ENCODE results near the gene NFIL3.

NFIL3 gene

DNA sequence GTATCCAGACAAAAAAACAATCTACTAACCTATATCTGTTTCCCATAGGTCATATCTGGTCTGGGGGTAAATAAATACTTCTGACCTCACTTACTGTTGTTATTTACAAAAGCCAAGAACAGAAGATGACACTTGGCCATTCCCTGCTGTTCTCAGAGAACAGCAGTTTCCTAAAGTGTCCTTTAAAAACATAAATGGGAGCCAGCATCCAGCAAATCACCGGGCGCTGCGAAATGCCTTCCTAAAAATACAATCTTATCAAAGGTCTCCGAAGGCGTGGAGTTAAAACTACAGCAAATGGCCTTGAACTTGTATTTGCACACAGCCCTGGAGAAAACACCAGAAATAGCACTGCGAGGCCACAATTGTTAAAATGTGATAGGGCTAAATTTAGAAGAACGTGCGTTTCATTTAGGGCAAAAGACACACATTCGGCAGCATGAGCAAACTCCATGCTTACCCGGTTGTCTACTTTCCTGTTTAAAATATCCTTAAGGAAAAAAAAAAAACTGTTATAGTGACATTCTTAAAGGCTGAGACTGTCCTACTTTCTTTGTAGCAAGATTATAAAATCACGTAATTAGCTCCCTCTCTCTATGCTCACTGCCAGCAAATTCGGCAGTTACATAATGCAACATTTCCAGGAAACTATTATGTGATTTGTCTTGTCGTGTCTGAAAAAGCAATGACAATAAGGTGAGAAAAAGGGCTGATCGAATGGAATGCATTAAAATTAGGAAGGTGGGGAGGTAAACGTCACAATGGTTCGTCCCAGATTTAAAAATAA, 1.5 kb downstream of the NFIL3 start:
- no peak for DNase-seq

DNA sequence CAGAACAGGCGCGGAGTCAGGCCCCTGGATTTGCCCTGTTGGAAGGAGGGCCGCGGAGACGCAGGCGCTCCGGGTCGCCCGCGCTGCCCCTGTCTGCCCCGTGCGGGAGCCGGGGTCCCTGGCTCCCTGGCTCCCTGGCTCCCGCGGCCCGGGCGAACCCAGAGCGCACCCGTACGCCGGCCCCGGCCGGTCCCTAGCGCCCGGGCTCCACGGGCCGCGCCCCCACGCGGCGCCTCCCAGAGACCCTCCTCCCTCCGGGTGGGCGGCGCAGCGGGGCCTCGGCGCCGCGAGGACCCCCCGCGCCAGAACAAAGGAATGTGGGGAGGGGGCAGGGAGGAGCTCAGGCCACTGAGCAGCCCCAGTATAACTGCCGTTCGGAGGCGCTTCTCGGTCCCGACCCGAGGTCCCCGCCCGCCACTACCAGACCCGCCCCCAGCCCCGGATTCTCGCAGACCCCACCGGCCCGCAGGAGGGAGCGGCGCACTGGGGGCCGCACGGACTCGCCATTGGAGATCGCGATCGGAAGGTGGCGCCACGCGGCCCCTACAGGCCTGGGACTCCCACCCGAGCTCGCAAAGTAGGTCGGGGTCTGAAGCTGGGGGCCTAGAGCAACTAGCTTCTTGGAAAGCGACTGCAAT, 2.4 kb downstream of the NFIL3 start:
- DNase-seq, result no peak

DNA sequence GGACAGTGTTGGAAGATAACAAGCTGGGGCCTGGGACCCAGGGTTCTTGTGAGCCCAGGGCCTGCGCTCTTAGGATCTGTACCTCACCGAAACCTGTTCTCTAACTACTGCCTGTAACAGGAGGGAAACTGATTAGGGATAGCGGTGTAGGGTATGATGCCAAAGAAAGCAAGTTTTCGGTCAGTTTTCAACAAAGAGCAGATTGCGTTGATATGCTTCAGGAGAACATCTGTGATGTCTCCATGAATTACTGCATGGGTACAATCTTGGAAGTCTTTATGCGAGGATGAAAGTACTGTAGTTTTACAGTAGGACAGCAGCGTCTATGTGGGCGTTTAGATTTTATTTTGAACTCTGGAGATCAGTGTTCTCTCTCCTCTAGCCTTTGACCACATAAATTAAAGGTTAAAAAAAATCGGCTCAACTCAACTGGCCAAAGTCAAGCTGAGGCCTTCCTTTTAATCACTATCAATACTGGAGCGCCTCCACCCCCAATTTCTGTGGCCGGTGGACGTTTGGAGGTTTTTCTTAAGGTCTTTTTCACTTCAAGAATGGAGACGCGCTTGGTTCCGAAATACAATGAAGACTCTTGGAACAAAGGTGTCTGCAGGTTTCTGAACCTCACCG, 3.0 kb downstream of the NFIL3 start:
- DNase-seq, result no peak

DNA sequence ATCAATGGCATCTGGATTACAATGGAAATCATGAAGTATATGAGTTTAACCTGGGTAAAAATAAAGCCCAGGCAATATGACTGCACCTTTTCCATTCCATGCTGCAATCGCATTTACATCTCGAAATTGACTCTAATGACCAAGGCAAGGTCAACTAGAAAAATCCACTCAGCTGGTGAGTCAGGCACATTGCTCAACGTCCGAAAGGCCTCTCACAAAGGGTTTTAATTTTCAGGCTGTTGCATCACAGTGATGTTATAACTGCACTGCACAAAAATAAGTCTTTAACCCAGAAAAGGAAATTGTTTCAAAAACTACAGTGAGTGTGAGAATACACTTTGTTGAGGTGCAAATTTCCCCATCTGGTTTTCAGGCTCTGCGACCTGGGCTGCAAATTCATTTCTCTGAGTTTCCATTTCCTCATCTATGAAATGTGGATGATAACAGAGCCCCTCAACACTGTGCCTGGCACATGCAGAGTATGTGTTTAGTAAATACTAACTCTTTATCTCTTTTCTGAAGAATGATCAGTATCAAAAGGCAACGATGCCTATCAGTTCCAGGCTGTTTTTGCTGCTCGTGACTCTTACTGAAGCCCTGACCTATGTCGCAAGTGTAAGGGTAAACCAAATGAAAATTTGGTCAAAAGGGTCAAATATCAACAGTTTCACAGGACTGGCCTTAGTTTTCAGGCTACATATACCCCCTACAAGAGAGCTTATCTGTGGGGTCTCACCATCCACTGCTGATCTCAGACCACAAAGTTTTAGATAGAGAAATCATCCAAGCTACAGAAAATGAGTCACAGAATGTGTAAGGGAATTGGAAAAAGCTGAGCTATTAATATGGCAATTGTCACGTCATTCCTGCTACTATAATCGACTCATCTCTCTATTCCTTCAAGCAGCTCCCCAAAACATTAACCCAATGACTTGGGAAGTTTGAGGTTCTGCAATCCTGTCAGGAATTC, 4.1 kb downstream of the NFIL3 start:
- no peak for DNase-seq

DNA sequence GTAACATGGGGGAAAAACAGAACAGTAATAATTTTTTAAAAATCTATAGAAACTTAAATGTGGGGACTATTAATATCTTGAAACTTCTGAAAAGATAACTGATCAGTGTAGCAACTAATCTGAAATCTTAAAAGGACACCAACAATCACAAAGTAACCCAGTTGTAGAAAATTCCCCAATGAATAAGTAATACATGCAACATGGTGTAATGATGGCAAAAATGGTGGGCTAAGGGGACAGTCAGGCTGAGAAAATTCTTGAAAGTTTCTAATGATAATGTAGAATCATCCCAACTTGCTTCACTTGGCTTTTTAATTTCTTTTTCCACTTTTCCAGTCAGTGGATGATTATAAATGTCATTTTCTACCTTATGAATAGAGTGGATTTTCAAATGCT, 5.4 kb downstream of the NFIL3 start:
- no peak for DNase-seq

DNA sequence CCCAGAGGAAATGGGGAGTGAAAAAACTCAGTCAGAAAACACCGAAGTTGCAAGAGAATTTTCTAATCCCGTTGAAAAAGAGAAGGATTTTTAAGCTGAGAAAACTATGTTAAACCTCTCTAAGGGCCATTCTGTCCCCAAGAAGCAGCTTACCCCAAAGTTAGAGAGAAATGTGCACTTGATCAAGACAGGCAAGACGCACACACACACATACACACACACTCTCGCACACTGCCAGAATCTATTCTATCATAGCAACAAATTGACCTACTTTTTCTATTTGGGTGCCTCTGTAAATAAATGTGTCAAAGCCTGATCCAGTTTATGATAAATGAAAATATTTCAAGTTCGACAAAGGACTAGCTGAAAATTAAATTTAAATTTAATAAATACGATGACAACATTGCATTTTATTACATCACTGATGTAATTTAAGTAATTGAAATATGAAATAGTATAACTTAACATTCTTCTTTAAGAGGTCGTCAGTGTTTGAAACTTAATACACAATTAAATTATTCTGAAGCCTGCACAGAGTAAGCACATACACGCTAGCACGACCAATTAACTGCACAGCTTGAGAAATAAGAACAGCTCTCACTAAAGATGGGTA, 5.9 kb downstream of the NFIL3 start:
- DNase-seq, result no peak

DNA sequence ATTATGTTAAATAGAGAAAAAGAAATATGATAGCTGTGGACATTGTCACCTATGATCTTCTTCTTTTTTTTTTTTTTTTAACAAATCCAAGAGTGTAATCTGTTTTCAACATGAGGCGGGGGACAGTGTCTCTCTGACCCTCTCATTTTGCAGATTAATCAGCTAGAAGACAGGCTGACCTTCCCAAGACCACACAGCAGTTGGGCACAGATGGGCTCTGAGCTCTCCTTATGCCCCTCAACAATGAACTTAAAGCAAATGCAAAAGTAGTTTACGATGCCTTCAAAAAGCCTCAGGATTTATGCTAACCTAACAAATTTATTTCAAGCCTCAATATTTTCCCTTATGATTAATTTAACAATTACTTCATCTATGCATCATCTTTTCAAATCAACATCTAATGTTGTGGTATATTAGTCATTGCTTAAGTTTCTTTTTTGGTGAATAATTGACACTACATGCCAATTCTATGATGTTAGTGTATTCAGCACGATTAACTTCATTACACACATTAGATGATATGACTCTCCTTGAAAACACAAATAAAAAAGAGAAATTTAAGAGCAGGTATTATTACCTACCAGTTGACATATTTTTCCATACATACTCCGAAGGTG, 7.4 kb downstream of the NFIL3 start:
- DNase-seq, result no peak

DNA sequence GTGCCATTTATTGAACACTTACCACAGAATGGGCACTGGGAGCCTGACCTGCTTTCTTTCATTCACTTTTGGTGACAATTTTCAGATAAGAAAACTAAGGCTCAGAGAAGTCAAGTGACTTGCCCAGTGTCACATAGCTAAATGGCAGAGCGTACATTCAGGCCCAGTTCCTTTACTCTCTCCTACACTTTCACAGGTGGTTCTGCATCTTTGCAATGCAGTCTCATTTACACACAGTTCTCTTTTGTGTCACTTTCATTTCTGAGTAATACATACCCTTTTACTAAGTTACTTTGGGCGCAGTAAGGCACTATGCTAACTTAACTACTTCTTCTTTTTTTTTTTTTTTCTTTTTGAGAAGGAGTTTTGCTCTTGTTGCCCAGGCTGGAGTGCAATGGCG, 8.3 kb downstream of the NFIL3 start:
- DNase-seq, result no peak

DNA sequence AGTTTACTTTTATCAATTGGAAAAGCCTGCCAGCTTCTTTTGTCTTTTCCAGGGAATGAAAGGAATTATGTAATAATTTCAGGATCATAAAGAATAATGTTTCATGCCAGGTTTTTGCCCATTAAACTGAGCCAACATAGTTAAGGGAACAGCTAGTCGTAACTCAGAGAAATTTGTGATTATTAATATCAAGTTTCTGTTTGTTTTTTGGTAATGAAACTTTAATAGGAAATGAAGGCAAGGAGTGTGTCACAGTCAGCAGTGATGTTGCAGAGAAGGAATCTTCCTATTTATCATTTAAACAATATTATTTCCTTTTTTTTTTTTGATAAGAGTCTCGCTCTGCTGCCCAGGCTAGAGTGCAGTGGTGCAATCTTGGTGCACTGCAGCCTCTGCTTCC, 10.7 kb downstream of the NFIL3 start:
- no peak for DNase-seq

DNA sequence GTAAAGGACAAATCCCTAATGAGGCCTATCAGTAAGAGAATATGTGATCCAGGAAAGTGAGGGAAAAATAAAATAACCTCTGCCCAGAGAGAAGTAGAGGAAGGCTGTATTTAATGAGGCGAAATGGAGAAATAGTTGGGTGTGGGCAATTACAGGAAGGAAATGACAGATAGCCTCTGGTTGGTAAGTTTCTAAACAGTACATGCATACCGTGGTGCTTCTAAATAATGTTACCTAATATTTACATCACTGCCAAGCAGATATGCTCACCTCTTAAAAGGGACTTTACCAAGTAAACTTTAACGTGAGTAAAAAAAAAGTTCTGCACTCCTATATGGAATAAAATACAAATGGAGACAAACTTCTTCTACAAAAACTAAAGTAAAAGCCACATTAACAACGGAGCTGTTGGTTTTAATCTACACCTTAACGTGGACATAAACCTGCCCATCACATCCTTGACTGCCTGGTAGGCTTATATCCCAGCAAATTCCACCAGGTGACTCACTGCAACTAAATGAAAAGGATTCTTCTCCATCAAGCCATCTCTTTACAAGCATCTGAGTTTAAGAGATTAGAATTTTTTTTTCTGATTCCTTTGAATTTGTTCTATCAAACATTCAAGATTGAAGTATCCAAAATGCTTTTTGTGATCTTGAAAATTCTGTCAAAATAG, 12.4 kb downstream of the NFIL3 start:
- no peak for DNase-seq

DNA sequence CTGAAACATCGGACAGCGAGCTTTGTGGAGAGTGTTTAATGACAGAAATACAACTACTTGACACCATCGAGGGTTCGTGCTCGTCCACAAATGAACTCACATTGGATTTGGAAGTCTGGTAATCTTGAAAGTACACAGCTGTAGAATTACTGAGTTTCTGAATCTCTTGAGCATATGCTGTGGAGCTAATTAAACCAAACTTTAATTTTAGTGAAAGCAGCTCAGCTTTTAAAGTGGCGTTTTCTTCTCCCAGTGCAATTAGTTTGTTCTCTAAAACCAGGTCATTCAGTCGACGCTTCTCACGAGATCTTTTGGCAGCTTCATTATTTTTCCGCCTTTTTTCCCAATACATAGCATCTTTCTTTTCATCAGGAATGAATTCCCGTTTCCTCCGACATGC, 13.5 kb downstream of the NFIL3 start:
- no peak for DNase-seq

DNA sequence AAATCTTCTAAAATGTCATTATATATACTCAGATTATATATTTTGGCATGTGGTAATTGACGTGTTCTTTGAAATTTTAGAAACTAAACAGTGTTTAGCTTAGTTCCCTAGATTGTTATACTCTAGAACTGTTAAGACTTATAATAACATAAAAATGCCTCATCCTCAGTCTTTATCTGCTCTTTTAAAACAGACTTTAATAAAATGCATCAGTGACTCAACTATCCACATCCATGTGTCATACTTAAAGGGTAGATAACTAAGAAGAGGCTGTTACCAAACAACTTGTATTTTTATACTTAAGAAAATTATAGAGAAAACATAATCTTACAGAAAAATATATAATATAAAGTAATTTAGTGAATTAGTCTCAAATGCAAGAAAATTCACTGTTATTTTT, 15.2 kb downstream of the NFIL3 start:
- DNase-seq, result no peak

DNA sequence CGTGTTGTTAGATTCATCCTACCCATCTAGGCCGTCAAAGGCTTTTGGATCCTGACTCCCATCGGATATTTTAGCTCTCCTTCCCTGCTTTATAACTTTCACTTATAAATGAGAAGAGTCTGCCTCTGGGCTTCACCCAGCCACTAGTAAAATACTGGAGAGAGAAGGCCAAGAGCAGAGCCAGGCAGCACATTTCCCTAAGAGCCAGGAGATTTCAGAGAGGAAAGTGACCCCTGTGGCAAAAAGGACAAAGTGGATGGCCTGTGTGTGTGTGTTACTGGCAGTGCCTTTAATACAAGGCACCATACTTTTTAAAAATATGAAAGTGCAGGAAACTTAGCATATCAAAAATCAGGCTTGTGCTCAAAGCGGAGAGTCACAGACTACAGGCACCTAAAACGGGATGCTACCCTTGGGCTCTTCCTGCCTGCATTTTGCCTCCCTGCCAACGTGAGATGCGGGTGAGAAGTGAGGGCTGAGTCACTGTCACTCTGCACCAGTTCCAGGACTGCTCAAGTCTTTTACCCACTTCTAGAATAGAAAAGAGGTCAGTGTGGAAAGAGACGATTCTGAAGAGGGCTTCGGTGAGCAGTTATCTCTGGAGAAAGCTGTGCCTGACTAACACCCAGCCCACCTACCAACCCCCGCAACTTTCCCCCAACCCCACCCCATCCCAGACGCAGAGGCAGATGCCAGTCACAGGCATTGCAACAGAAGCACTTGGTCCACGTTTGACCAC, 15.9 kb downstream of the NFIL3 start:
- no peak for DNase-seq

DNA sequence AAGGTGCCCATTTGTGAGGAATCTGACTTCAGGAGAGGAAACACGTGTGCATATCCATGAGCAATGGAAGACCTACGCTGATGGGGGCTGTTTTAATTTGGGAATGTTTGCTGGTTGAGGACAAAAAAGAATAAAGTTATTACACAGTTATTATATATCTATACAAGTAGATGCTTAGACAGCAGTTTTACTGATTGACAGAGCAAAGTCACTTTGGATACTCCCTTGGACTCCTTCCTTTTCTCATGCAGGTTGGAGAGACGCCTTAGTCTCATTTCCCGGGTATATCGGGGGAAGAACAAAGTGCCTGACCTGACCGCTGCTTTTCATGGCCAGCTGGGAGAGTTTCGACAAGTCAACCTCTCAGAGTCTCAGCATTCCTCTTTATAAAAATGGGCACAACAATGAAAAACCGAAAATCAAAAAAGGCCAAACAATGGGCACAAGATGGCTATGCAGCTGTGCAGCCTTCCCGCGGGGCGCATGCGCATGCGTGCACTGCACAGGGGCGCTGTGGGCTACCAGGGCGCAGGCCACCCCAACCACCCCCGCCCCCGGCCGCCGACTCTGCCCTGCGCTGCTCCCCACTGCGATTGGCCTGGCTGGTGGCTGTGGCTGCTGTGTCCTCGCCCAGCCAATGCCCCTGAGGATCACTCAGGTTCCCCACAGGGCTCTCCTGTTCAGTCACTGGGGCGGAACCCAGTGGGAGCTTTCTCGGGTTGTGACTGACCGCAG, 18.1 kb downstream of the NFIL3 start:
- no peak for DNase-seq

DNA sequence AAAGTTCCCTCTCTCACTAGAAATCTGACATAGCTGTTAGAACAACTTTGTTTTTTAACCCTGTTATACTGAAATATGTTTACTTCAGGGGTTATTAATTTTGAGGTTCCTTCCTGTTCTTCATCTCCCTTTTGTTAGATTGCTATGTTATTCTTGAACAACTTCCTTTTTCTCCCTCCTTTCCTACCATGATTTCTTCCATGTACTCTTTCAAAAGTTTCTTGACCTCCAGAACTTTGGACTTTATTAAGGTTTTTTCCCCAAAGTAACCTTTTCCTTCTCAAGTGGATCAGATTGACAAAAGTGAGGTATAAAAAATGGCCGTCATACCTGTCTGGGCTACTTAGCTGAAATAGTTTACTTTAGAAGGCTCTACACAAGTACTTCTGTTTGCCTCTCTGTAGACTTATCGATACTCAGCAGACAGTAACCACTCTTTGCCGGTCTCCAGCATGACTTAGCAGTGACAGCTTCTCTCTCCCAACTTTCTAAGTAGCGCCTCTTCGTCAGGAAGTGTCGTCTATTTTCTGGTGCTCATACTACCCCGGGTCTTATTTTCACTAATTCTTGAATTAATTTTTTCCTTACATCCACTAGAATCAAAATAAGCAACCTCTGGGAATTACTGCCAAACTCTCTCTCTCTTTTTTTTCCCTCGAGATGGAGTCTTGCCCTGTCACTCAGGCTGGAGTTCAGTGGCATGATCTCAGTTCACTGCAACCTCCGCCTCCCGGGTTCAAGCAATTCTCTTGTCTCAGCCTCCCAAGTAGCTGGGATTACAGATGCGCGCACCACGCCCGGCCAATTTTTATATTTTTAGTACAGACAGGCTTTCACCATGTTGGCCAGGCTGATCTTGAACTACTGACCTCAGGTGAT, 19.7 kb downstream of the NFIL3 start:
- DNase-seq, result no peak

DNA sequence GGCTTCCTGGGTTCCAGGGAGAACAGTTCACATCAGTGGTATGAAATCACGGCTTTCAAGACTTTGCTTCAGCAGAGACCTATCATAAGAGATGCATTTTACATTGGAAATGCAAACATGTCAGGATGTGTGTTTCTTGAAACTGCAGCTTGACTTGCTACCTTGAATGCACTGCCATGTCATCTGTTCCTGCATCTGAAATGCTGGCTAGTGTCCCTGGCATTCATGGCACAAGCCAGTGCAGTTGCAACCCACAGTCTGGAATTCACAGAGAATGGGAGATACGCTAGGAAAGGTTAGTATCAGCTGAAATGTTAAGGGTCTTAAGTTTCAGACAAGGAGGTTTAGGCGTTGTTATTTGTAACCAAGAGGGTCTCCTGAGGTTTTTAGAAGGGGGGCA, 24.7 kb downstream of the NFIL3 start:
- no peak for DNase-seq

DNA sequence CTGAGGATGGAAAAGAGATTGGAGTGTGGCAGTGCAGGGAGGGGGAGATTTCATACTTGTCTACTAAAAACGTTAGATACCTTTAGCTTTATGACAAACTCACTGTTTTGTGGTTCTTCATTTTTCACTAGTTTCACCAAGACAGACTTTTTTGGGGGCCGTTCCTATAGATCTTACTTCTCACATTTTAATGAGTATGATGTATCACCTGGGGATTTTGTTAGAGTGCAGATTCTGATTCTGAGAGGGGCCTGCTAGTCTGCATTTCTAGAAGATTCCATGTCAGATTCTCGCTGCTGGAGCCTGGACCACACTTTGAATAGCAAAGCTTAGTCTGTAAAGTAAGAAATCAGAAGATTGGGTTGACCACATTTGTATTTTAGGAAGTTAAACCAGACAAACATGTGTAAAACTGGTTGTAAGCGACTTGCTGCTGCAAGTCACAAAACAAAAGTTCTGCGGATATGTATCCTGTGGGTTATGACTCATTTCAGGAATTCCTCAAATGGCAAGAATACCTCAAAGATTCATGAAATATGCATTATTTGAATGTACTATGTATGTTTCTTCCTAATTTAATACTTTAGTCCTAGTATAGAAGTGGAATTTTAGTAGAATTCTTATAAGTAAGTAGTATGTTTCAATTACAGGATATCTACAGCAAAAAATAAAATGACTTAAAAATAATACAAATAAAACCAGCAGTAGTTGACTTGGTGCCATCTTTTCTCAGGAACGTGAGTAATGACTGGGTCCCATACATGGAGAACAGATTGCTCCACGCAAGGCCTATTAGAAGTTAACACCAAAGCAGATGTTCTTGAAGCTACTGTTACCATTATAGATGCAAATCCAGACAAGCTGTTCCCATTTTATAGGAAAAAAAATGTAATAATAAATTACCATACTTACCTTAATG, 27.8 kb downstream of the NFIL3 start:
- DNase-seq, result no peak

DNA sequence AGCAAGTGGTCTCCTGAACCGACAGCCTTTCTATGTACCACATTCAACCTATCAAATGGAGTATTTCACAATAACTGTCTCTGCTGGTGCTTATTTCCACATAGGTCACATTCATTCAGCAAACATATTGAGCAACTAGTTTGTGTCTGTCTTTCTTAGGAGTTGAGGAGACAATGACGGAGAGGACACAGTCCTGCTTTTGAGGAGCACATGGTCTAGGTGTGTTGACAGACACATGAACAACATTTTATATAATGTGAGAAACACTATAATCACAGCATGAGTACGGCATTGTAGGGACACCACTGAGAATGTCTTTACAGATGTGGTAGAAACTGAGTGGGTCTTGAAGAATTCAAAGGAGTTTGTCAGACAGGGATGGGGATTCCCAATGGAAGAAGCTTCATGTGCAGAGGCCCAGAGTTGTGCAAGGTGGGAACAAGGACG, 28.5 kb downstream of the NFIL3 start:
- DNase-seq, result no peak
